Stimulated activated CD4-positive, alpha-beta T cell treated with anti-CD3 and anti-CD28 coated beads, Interleukin-2, amount 100 ng/mL, for 4 hours (primary cell): ENCODE results near the gene OR11H1.
"Not testable (repeated sequence)": the region's sequence is repeated elsewhere in the genome, so short reads cannot be mapped to it uniquely, and the experiment has no call there.

Source experiments
- DNase-seq: peaks from one replicate; pipeline ENCODE4 v3.0.0-alpha.2; 2020; ENCODE audit warnings: low read depth

OR11H1 gene, protein sequence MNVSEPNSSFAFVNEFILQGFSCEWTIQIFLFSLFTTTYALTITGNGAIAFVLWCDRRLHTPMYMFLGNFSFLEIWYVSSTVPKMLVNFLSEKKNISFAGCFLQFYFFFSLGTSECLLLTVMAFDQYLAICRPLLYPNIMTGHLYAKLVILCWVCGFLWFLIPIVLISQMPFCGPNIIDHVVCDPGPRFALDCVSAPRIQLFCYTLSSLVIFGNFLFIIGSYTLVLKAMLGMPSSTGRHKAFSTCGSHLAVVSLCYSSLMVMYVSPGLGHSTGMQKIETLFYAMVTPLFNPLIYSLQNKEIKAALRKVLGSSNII

DNA sequence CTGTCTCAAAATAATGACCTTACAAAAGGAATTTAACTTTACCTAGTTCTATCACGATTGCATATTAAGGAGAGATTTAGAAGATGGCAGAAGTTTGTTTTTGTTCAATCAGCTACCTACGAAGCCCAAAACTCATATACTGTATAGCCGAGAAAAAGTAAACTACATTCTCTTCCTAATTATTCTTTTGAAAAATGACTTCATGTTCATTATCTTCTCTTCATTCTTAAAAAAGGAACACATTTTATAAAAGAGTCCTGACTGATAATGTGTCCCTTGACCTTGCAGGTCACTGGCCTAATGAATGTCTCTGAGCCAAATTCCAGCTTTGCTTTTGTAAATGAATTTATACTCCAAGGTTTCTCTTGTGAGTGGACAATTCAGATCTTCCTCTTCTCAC lies at the start of gene OR11H1:
Gene OR11H1, plus strand, starts transcription at position 301 of the 400 bp plus-strand sequence. Its CDS starts 0 bp downstream, at position 301.
- not testable (repeated sequence) for DNase-seq

DNA sequence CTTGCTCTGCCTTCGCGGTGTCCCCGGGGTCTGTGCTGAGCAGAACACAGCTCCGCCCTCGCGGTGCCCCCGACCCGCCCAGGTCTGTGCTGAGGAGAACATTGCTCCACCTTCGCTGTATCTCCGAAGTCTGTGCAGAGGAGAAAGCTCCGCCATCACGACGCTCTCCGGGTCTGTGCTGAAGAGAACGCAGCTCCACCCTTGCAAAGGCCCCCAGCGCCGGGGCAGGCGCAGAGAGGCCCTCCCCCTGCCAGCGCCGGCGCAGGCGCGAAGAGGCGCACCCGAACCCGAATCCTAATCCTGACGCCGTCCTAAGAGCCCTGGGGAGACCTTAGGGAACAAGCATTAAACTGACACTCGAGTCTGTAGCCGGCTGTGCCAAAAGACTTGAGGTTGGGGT lies 18.0 kb upstream of the OR11H1 start:
- not testable (repeated sequence) for DNase-seq

DNA sequence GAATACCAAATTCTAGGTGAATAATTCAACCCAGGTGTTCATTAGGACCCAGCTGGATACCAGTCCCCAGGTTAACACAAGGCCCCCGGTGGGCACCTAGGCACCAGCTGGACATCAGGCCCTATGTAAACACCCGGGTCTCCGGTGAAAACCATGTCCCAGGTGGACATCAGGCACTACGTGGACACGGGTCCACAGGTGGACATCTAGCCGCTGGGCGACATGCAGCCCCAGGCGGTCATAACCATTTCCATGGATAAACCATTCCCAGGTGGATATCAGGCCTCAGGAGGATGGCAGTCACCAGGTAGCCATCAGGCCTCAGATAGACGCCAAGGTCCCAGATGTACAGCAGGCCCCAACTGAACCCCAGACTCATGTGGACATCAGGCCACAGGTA lies 12.1 kb upstream of the OR11H1 start:
- DNase-seq, result not testable (repeated sequence)

DNA sequence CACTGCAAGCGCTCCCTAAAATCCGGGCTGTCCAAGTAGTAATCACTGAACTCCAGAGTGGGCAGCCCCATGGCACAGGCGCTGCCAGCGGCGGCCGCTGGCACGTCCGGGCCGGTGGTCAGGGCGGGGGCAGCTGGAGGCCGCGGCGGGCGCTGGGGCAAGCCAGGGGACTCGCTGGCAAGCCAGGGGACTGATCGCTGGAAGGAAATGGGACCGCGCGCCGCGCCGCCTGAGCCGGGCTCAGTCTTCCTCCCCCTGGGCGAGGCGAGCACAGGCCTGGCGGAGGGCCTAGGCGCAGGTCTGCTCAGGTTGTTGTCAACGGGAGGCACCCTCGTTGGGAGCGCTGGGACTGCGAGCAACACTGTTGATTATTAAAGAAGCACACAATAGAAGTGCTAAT lies 25.8 kb downstream of the OR11H1 start:
- not testable (repeated sequence) for DNase-seq

DNA sequence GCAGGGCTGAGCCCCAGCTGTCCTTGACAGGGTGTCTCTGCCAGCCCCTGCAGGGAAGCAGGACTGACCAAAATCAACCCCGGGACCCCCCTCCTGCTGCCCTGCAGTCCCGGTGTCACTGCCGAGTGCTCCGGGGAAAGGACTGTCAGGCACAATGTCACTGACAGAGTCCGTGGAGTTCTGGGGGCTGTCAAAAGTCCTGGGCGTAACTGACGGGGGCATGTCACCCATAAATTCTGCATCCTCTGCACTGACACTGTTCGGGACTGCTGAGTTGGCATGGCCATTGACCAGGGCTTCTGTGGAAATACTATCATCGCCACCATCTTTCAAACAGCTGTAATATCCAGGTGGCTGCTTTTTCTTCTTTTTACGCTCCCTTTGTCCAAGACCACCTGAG lies 35.5 kb downstream of the OR11H1 start:
- DNase-seq, result not testable (repeated sequence)

DNA sequence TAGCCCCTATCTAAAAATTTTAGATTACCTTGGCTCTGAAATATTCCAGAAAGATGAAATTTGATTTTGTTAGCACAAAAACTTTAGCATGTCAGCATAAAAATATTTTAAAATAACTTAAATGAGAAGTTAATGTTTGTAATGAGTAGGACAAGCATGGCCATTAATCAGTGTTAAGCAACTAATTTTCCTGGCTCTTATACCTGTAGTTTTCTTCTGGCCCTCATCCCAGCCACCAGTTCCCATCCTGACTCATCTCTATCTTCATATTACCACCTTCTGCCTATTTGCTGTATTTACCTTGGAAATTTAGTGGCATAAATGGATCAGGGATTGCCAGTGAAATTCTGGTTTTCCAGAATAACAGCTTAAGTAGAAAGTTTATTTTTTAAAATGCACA lies 37.1 kb downstream of the OR11H1 start:
- not testable (repeated sequence) for DNase-seq
